Gastroesophageal sphincter (tissue), 3 donors: ENCODE results near the gene VAMP4.

Experiments used
- CTCF ChIP-seq, 4 experiments: fragments of 200-600 bp in 2 of 4; fragments of 450-650 bp in 2 of 4; sonication (generic) in 1 of 4; IDR thresholded peaks; one replicate each; pipeline ENCODE4 v1.5.1; 2017 to 2019; ENCODE audit warnings: antibody characterized with exemption in 4 of 4, mild to moderate bottlenecking in 2 of 4, moderate library complexity in 2 of 4
- EP300 ChIP-seq: sonication (generic); formaldehyde crosslinking; IDR thresholded peaks from one replicate; pipeline ENCODE4 v1.6.1; 2017; ENCODE audit warnings: antibody characterized with exemption, mild to moderate bottlenecking
- POLR2A ChIP-seq, 2 donors: fragments of 450-650 bp; IDR thresholded peaks; one replicate each; pipeline ENCODE4 v1.6.1; 2017; ENCODE audit warnings: antibody characterized with exemption in 2 of 2, mild to moderate bottlenecking in 2 of 2, moderate library complexity in 1 of 2
- POLR2AphosphoS5 ChIP-seq: sonication (generic); formaldehyde crosslinking; IDR thresholded peaks from one replicate; pipeline ENCODE4 v1.6.1; 2017; ENCODE audit warnings: antibody characterized with exemption

- TF ChIP-seq CTCF (IDR thresholded peaks at IDR 0.05): no peak
- TF ChIP-seq POLR2AphosphoS5: no peak
- no peak for TF ChIP-seq POLR2A (IDR thresholded peaks at IDR 0.05)
- no peak for TF ChIP-seq EP300
Observed at GRCh38 chr1:171683870-171684269, 58.0 kb downstream of the VAMP4 start.
